ENCODE results near the gene GP1BB.

The GP1BB gene

DNA sequence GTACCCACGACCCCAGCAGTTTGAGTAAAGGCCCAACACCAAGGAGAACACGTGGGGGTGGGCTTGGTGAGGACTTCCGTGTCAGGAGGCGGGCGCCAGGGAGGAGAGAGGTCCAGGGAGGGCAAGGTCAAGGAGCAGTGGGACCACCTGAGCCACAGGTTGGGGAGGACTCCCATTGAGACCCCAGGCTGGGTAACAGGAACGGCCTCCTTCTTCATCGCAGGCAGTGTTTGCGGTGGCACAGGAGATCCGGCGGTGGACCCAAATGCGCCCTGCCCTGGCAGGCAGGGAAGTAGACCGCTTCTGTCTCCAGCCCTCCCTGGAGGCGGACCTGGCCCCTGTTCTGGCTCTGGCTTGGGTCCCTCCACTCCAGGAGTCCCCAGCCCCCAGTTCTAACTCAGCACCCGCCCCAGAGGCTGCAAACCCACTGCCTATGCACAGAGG, 31.4 kb downstream of the GP1BB start:
- no peak for DNase-seq

DNA sequence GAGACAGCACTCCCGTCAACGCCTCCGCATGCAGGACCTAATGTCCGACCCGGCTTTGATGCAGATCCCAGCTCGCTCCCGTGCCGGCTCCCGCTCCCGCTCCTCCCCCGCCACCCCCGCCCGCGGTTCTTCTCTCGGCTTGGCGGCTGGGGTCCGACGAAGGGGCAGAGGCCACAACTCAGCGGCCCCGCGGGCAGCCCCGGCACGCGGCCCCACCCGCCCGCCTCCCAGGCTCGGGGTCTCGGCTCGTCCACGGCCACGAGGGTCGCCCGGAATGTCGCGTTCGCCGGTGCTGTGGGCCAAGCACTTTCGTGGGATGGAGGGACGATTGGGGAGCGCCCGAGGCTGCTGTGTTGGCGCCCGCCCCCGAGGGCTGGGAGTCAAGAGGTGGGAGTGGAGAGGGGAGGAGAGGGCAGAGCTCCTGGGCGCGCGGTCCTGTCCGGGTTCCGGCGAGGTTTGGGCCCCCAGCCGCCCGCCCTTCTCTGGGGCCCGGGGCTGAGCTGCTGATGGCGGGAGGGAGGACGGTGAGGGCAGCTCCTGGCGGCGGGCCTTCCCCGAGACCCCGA, 31.9 kb downstream of the GP1BB start:
- no peak for DNase-seq

- no peak for DNase-seq
Measured at GRCh38 chr22:19755722-19756287, 32.5 kb downstream of the GP1BB start.

GRCh38 chr22:19756288-19757128, 33.2 kb downstream of the GP1BB start:
- DNase-seq, result no peak

GRCh38 chr22:19757140-19757984, 34.0 kb downstream of the GP1BB start:
- no peak for DNase-seq

GRCh38 chr22:19757985-19758895, 34.9 kb downstream of the GP1BB start:
- DNase-seq, result no peak

GRCh38 chr22:19758896-19759426, 35.6 kb downstream of the GP1BB start:
- DNase-seq, result no peak

- DNase-seq, result no peak
Measured at GRCh38 chr22:19759427-19760057, 36.2 kb downstream of the GP1BB start.

DNA sequence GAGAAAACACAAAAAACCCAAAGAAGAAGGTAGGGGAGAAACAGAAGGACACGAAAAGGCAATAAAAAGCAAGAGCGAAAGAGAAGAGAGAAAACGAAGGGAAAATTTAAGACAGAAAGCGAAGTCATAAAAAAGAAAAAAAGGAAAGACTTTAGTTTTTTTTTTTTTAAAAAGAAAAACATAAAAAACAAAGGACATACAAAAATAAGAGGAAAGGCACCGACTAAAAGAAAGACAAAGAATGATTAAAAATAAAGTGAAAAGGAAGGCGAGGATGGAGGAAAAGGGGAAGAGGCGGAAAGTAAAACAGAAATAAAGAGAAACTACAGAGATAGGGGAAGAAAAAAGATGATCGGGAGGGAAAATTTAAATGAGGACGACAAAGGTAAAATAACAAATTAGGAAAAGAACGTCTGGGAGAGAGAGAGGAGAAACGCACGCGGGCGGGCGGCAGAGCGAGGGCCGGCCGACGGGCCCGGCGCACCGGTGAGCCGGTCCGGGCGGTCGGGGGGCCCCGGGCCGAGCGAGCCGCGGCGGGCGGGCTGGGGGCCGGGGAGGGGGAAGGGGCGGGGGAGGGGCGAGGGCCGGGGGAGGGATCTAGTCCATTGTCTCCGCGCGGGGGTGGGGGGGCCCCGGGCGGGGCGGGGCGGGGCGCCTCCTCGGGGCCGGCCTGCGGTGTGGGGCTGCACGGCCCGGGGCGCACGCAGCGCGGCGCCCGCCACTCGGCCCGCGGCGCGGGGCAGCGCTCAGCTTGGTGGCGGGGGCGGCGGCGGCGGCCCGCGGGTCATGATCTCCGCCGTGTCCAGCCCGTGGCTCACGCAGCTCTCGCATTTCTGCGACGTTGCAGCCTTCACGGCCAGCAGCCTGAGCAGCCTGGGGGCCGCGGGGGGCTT, 37.0 kb downstream of the GP1BB start, which contains the start of gene TBX1:
Gene TBX1 (plus strand): TSS at position 721 of the 893 bp plus-strand sequence. CDS start 66 bp downstream, at position 787.
- no peak for DNase-seq

GRCh38 chr22:19760951-19761724, 37.8 kb downstream of the GP1BB start:
- no peak for DNase-seq

- DNase-seq, result no peak
Measured at GRCh38 chr22:19761725-19762567, 38.6 kb downstream of the GP1BB start.

- DNase-seq, result no peak
Measured at GRCh38 chr22:19762568-19763457, 39.5 kb downstream of the GP1BB start.

GRCh38 chr22:19763458-19764298, 40.3 kb downstream of the GP1BB start:
- no peak for DNase-seq

GRCh38 chr22:19764299-19764593, 40.9 kb downstream of the GP1BB start:
- DNase-seq, result no peak

Measured in anterior cingulate cortex (tissue), 58 donors.